Endothelial cell of umbilical vein (primary cell): ENCODE results near the gene PDGFRB. TPM values are rescaled to one million over a fixed set of nuclear protein-coding genes. Genes with fewer than 3 reads are reported as not detected.

ENCODE experiments used
- BruUV-seq: library from RNA; stranded (reverse); fragments of 400-500 nt; replicated peaks from 2 replicates; lab custom pipeline; 2021; lab: Mats Ljungman, UMichigan
- CTCF ChIA-PET: fragments of 300-600, 350-600 bp; sonication (Branson Sonifier 250); formaldehyde crosslinking; loops from one replicate; lab custom pipeline; 2021; ENCODE audit warnings: antibody characterized with exemption, inconsistent platforms; lab: Charles Lee
- POLR2A ChIA-PET: fragments of 300-600, 350-600 bp; sonication (Branson Sonifier 250); formaldehyde crosslinking; loops from one replicate; lab custom pipeline; 2021; ENCODE audit warnings: antibody characterized with exemption, inconsistent platforms; lab: Charles Lee
- DNase-seq: peaks from one replicate; pipeline ENCODE4 v3.0.0-alpha.2; 2011; ENCODE audit warnings: low read depth, low spot score
- FAIRE-seq: peaks from 2 replicates; lab custom pipeline; 2011; peaks lifted over from hg19 to GRCh38; lab: Jason Lieb, UNC
- H2AFZ ChIP-seq: 2 replicates; pipeline ENCODE4 v1.6.0; 2012; ENCODE audit warnings: low read depth, low read length, control low read depth, inconsistent platforms
- H3K27ac ChIP-seq: 2 replicates; pipeline ENCODE4 v1.5.1; 2011; ENCODE audit warnings: low read depth, mild to moderate bottlenecking, control low read depth, low read length, moderate library complexity; ENCODE audit not compliant: insufficient read depth
- H3K27me3 ChIP-seq, 2 experiments: 2 replicates each; pipeline versions ENCODE4 v1.6.0 to v1.6.1; 2011; ENCODE audit warnings: low read length in 2 of 2, mixed read lengths in 1 of 2; ENCODE audit not compliant: control insufficient read depth in 2 of 2, insufficient read depth in 2 of 2
- H3K36me3 ChIP-seq, 2 experiments: 2 replicates in 1 of 2; 3 replicates in 1 of 2; pipeline ENCODE4 v1.5.1; 2011; ENCODE audit warnings: low read length in 2 of 2, mild to moderate bottlenecking in 1 of 2, moderate library complexity in 1 of 2; ENCODE audit not compliant: control insufficient read depth in 2 of 2, insufficient read depth in 2 of 2; ENCODE audit errors: extremely low read depth in 1 of 2
- H3K4me1 ChIP-seq: 3 replicates; pipeline ENCODE4 v1.5.1; 2011; ENCODE audit warnings: mild to moderate bottlenecking, low read length; ENCODE audit not compliant: control insufficient read depth, insufficient read depth; ENCODE audit errors: extremely low read depth
- H3K4me2 ChIP-seq: 2 replicates; pipeline ENCODE4 v1.6.1; 2011; ENCODE audit warnings: low read length, control low read depth, mixed read lengths; ENCODE audit not compliant: insufficient read depth
- H3K4me3 ChIP-seq, 3 experiments: fragments of 200-600 bp in 1 of 3; sonication (generic), shearing (Covaris generic) in 1 of 3; replicated peaks in 1 of 3; 2 replicates each; pipeline ENCODE4 v1.5.1; 2011 to 2016; ENCODE audit warnings: control low read depth in 3 of 3, low read length in 3 of 3, mild to moderate bottlenecking in 2 of 3, inconsistent platforms in 1 of 3, low read depth in 1 of 3, moderate library complexity in 1 of 3; ENCODE audit not compliant: insufficient read depth in 1 of 3
- H3K79me2 ChIP-seq: 2 replicates; pipeline ENCODE4 v1.6.0; 2012; ENCODE audit warnings: low read length, inconsistent platforms; ENCODE audit not compliant: control insufficient read depth, insufficient read depth
- H3K9ac ChIP-seq: replicated peaks from 2 replicates; pipeline ENCODE3; 2011; ENCODE audit warnings: low read length, control low read depth; ENCODE audit not compliant: insufficient read depth; ENCODE audit errors: extremely low read depth
- H3K9me1 ChIP-seq: replicated peaks from 3 replicates; pipeline ENCODE4 v1.6.0; 2011; ENCODE audit warnings: mild to moderate bottlenecking, low read length; ENCODE audit not compliant: control insufficient read depth, insufficient read depth; ENCODE audit errors: extremely low read depth
- H3K9me3 ChIP-seq: replicated peaks from 2 replicates; pipeline ENCODE4 v1.5.1; 2012; ENCODE audit warnings: low read length, inconsistent platforms; ENCODE audit not compliant: control insufficient read depth, insufficient read depth
- H4K20me1 ChIP-seq: replicated peaks from 2 replicates; pipeline ENCODE3; 2011; ENCODE audit warnings: mild to moderate bottlenecking, low read length; ENCODE audit not compliant: control insufficient read depth, insufficient read depth; ENCODE audit errors: extremely low read depth
- CTCF ChIP-seq, 2 donors: IDR thresholded peaks; 1 replicate in 1 of 2; 2 replicates in 1 of 2; pipeline ENCODE4 v1.5.1; 2011; ENCODE audit warnings: low read length in 2 of 2, mild to moderate bottlenecking in 2 of 2, moderate library complexity in 2 of 2, control low read depth in 1 of 2, inconsistent platforms in 1 of 2, low read depth in 1 of 2; ENCODE audit not compliant: insufficient read depth in 1 of 2; ENCODE audit errors: extremely low read depth in 1 of 2
- EZH2 ChIP-seq: IDR thresholded peaks from 2 replicates; pipeline ENCODE4 v1.6.1; 2012; ENCODE audit warnings: borderline replicate concordance, low read depth, mild to moderate bottlenecking, moderate library complexity, low read length, inconsistent platforms; ENCODE audit not compliant: severe bottlenecking
- FOS ChIP-seq: IDR thresholded peaks from 2 replicates; pipeline ENCODE4 v1.6.1; 2011; ENCODE audit warnings: mild to moderate bottlenecking, low read length, moderate library complexity, borderline replicate concordance; ENCODE audit not compliant: insufficient read depth
- JUN ChIP-seq: IDR thresholded peaks from 2 replicates; pipeline ENCODE4 v1.6.1; 2011; ENCODE audit warnings: borderline replicate concordance, low read depth; ENCODE audit not compliant: insufficient read length, insufficient read depth
- MAX ChIP-seq: IDR thresholded peaks from 2 replicates; pipeline ENCODE4 v1.6.1; 2011; ENCODE audit not compliant: insufficient read depth, insufficient read length
- MYC ChIP-seq: IDR thresholded peaks from one replicate; pipeline ENCODE4 v1.6.1; 2011; ENCODE audit warnings: mild to moderate bottlenecking, low read depth, low read length
- POLR2A ChIP-seq: IDR thresholded peaks from 2 replicates; pipeline ENCODE4 v1.6.1; 2012; ENCODE audit warnings: low read depth, mild to moderate bottlenecking, control low read depth, low read length
- POLR2AphosphoS5 ChIP-seq: IDR thresholded peaks from 2 replicates; pipeline ENCODE4 v1.6.1; 2012; ENCODE audit warnings: low read depth, mild to moderate bottlenecking, control low read depth, low read length, moderate library complexity; ENCODE audit not compliant: insufficient read depth
- dilution Hi-C: fragments of 300-500 bp; cut with MboI; formaldehyde crosslinking; loops from one replicate; pipeline ENCODE4 v1.15.0; 2019; ENCODE audit warnings: low sequenced_read_pairs; ENCODE audit not compliant: extremely low pct_ligation_motif_present
- intact Hi-C: fragments of 100-400 bp; cut with micrococcal nuclease; formaldehyde crosslinking; loops from one replicate; pipeline ENCODE4 v1.10.0; 2022
- polyA plus RNA-seq, 4 experiments: library from polyadenylated mRNA; depleted of rRNA in 3 of 4; stranded (reverse) in 3 of 4; unstranded in 1 of 4; fragments of >200 nt; gene quantifications; 2 replicates each; pipeline versions ENCODE4 v1.2.1 to v1.2.3, GENCODE V29; 2011 to 2012; ENCODE audit warnings: missing spikeins in 1 of 4
- total RNA-seq: library from RNA; stranded (reverse); gene quantifications from 2 replicates; pipeline ENCODE4 v1.2.3, GENCODE V29; 2021

PDGFRB gene
- total and polyA plus RNA-seq, 2 donors (not counting 3 experiments of a cell fraction or from before 2014, with no cell fraction given) = 1.4 to 1.7 TPM

GRCh38 chr5:150125334-150125733 is 30.3 kb downstream of the PDGFRB start:
- no peaks in the 10 kb centered on the region for H3K9me1 ChIP-seq
- no peak overlapping the region for H3K4me3 ChIP-seq
- ChIA-PET POLR2A (interaction anchor here (0.6 kb wide), 1 partner anchor 13 kb away, joined by 3 read pairs; no protein-coding TSS in a partner anchor), CTCF (interaction anchor here (0.8 to 1.2 kb wide), 3 partner anchors 11 to 93 kb away, joined by 3 read pairs; no protein-coding TSS in a partner anchor)
- no peaks in the 10 kb centered on the region for H3K79me2 ChIP-seq
- H2AFZ ChIP-seq = no peak overlapping the region
- intact Hi-C loops = no loop called here
- no peak overlapping the region for H3K9ac ChIP-seq
- H3K27me3 ChIP-seq = no peaks in the 10 kb centered on the region
- dilution Hi-C loops = no loop called here
- peaks cover 10% of the 10 kb centered on the region for H3K4me1 ChIP-seq
- no peaks in the 10 kb centered on the region for H4K20me1 ChIP-seq
- DNase-seq = no peak
- no peak for TF ChIP-seq CTCF (IDR thresholded peaks at IDR 0.05; ENCODE audit: extremely low read depth in 1 of 2, insufficient read depth in 1 of 2, low read depth in 1 of 2, low read length in 2 of 2)
- no peak for TF ChIP-seq MAX
- no peak for TF ChIP-seq EZH2
- no peak for TF ChIP-seq JUN
- no peak for TF ChIP-seq POLR2AphosphoS5
- TF ChIP-seq FOS = no peak
- TF ChIP-seq MYC = no peak
- no peak for TF ChIP-seq POLR2A
- no TSS peak for BruUV-seq
- no peak for FAIRE-seq
- H3K27ac ChIP-seq = no peak overlapping the region
- no peaks in the 10 kb centered on the region for H3K36me3 ChIP-seq
- no peak overlapping the region for H3K4me2 ChIP-seq
- no peaks in the 10 kb centered on the region for H3K9me3 ChIP-seq
